ENCODE data around the gene CLEC7A.

The CLEC7A gene

DNA sequence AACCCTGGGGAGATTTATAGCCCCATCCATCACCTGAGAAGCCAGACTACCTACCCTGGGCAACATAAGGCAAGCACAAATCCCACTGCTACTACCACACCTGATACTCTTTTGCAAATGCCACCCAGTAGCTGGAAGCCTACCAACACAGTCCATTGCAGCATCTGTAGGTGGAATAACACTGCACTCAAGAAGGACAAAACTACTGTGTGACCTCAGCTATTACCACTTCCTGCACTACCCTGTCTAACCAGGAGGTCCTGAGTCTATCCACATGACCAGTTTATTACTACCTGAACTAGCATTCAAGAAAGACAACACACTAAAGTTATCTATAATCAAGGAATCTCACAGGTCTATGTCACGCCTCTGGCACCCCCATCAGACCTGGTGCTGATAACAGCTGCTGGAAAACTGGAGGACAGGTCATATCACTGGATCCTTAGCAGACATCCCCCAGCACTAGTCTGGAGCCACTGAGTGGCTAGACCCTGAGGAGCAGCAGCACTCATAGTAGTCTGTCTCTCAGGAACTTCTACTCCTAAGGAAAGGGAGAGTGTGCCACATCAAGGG lies 28.3 kb downstream of the CLEC7A start:
- TF ChIP-seq TAF1 (IDR thresholded peaks at IDR 0.05; ENCODE audit: low read depth, low read length) (no peak), POU2F2 (IDR thresholded peaks at IDR 0.05; ENCODE audit: low read depth, low read length) (no peak), PAX5 (IDR thresholded peaks at IDR 0.05; ENCODE audit: insufficient read depth, low read length, severe bottlenecking) (no peak), SPI1 (IDR thresholded peaks at IDR 0.05; ENCODE audit: low read depth, low read length) (no peak), POLR2A (IDR thresholded peaks at IDR 0.05; ENCODE audit: low read depth, low read length) (no peak), POLR2AphosphoS5 (IDR thresholded peaks at IDR 0.05; ENCODE audit: low read depth, low read length) (no peak)
- FAIRE-seq (no peak), DNase-seq (ENCODE audit: insufficient read length, low spot score) (no peak)

DNA sequence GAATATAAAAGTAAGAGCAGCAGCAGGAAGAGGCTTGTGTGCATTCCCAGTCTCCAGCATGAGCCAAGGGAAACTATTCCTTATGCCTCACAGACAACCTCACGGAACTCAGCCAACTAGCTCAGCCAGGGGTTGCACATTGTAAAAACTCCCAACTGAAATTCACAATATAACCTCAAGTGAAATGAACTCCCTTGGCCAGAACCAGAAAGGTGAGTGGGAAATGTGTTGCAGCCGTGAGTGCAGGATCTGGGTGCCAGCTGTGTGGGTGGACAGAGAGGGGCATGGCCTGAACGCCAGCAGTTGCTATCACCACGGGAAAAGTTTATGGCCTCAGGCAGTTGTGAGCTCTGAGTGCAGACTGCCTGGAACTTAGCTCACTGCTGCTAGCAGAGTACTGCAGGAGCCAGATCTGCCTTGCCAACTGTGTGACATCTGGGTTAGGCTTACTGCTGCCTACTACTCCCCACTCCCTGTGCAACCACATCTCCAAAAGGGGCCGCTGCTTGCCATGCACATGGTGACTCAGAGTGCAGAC lies 28.9 kb downstream of the CLEC7A start:
- TF ChIP-seq POLR2AphosphoS5 (IDR thresholded peaks at IDR 0.05; ENCODE audit: low read depth, low read length) = no peak
- no peak for TF ChIP-seq SPI1 (IDR thresholded peaks at IDR 0.05; ENCODE audit: low read depth, low read length)
- TF ChIP-seq PAX5 (IDR thresholded peaks at IDR 0.05; ENCODE audit: insufficient read depth, low read length, severe bottlenecking) = no peak
- TF ChIP-seq TAF1 (IDR thresholded peaks at IDR 0.05; ENCODE audit: low read depth, low read length) = no peak
- TF ChIP-seq POLR2A (IDR thresholded peaks at IDR 0.05; ENCODE audit: low read depth, low read length) = no peak
- TF ChIP-seq POU2F2 (IDR thresholded peaks at IDR 0.05; ENCODE audit: low read depth, low read length) = no peak
- no peak for FAIRE-seq
- DNase-seq (ENCODE audit: insufficient read length, low spot score) = no peak

DNA sequence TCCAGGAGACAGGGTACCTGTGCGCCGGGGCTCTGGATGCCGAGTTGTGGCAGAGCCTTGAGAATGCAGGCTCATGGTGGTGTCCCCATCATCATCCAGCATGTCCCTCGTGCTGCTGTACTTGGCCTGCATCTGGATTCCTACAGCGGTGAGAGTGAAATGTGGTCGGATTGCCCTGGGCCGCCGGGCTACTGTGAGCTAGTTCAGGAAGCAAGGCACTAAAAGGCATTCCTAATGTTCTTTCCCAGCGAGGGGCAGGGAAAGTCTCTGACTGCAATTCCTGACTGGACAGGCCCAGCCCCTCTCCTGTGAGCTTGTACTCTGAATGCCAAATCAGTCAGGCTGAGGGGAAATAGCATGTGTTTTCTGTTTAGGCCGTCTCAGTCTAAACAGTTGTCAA lies 31.2 kb downstream of the CLEC7A start, which contains the start of gene CLEC1A:
Gene CLEC1A, minus strand, starts transcription at position 195 of the 400 bp plus-strand sequence. Its CDS starts 63 bp downstream, at position 132.
- FAIRE-seq (no peak), DNase-seq (ENCODE audit: insufficient read length, low spot score) (no peak)
- TF ChIP-seq POLR2AphosphoS5 (IDR thresholded peaks at IDR 0.05; ENCODE audit: low read depth, low read length) = no peak
- no peak for TF ChIP-seq POLR2A (IDR thresholded peaks at IDR 0.05; ENCODE audit: low read depth, low read length)
- no peak for TF ChIP-seq SPI1 (IDR thresholded peaks at IDR 0.05; ENCODE audit: low read depth, low read length)
- TF ChIP-seq PAX5 (IDR thresholded peaks at IDR 0.05; ENCODE audit: insufficient read depth, low read length, severe bottlenecking) = no peak
- no peak for TF ChIP-seq TAF1 (IDR thresholded peaks at IDR 0.05; ENCODE audit: low read depth, low read length)

DNA sequence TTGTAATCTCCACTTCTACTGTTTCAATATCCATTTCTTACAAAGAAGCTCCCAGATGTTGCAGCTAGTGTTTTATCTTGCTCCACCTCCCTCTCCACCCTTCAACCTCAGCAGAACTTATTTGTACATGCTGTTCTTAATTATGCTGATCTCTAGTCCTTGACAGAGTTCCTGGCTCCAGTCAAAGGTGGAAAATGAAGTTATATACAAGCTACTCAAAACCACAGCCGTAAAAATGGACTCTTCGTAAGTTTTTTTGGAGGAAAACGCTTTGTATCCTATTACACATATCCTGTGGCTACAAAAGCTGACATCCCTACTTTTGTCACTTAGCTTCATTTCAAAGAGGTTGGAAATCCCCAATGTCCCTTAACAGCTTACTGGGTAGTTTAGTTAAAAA lies 32.5 kb downstream of the CLEC7A start:
- FAIRE-seq (no peak), DNase-seq (ENCODE audit: insufficient read length, low spot score) (no peak)
- no peak for TF ChIP-seq POU2F2 (IDR thresholded peaks at IDR 0.05; ENCODE audit: low read depth, low read length)
- TF ChIP-seq POLR2A (IDR thresholded peaks at IDR 0.05; ENCODE audit: low read depth, low read length) = no peak
- no peak for TF ChIP-seq POLR2AphosphoS5 (IDR thresholded peaks at IDR 0.05; ENCODE audit: low read depth, low read length)
- no peak for TF ChIP-seq PAX5 (IDR thresholded peaks at IDR 0.05; ENCODE audit: insufficient read depth, low read length, severe bottlenecking)
- no peak for TF ChIP-seq SPI1 (IDR thresholded peaks at IDR 0.05; ENCODE audit: low read depth, low read length)
- no peak for TF ChIP-seq TAF1 (IDR thresholded peaks at IDR 0.05; ENCODE audit: low read depth, low read length)

DNA sequence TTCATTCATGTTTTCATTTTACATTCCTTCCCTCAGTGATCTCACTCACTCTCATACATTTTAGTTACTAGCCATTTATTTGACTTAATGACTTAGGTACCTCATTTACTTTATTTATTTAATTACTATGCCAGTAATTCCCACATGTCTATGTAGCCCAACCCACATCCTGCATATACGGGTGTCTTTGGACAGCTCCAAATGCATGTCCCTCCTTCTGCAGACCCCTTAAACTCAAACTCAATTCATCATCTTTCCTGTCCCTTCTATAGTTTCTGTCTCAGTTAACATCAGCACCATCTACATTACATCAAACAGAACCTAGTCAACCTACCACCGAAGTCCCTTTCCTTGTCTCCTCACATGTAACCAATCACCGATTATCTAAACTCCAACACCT lies 34.0 kb downstream of the CLEC7A start:
- no peak for FAIRE-seq
- no peak for DNase-seq (ENCODE audit: insufficient read length, low spot score)

DNA sequence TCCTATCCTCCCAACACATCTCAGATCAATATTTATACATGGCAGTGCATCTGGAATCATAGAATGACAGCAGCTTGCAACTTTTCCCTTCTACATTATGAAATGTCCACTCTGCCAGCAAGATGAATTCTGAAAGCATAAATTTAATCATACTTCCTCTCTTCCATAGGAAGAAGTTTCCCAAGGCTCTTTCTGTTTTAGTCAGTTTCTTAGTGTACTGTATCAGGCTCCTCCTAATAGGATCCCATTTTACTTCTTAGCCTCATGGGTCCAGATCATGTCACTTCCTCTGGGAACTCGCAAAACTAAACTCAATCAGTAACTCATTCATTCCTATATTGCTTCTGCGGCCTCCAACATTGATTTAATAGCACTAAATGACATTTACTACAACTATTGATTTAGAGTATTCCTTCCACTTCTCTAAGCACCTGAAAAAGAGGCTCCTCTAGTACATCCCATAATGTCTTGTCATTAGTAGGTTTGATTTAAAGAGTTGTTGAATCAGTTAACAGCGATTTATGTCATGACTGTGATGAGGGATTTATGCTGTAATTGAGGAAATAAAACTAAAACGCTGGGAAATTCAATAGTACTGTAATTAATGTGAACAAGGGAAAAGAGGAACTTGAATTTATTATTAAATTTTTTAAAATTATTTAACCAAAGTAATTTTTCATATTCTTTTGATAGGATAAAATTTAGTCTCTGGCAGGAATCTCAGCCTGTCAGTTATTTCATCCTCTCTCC lies 35.2 kb downstream of the CLEC7A start:
- no peak for FAIRE-seq
- no peak for DNase-seq (ENCODE audit: insufficient read length, low spot score)

More for the DNA sequence above, 34.0 kb downstream of the CLEC7A start:
- TF ChIP-seq POLR2AphosphoS5 (IDR thresholded peaks at IDR 0.05; ENCODE audit: low read depth, low read length) (no peak), PAX5 (IDR thresholded peaks at IDR 0.05; ENCODE audit: insufficient read depth, low read length, severe bottlenecking) (no peak), POU2F2 (IDR thresholded peaks at IDR 0.05; ENCODE audit: low read depth, low read length) (no peak), SPI1 (IDR thresholded peaks at IDR 0.05; ENCODE audit: low read depth, low read length) (no peak), TAF1 (IDR thresholded peaks at IDR 0.05; ENCODE audit: low read depth, low read length) (no peak), POLR2A (IDR thresholded peaks at IDR 0.05; ENCODE audit: low read depth, low read length) (no peak)

DNA sequence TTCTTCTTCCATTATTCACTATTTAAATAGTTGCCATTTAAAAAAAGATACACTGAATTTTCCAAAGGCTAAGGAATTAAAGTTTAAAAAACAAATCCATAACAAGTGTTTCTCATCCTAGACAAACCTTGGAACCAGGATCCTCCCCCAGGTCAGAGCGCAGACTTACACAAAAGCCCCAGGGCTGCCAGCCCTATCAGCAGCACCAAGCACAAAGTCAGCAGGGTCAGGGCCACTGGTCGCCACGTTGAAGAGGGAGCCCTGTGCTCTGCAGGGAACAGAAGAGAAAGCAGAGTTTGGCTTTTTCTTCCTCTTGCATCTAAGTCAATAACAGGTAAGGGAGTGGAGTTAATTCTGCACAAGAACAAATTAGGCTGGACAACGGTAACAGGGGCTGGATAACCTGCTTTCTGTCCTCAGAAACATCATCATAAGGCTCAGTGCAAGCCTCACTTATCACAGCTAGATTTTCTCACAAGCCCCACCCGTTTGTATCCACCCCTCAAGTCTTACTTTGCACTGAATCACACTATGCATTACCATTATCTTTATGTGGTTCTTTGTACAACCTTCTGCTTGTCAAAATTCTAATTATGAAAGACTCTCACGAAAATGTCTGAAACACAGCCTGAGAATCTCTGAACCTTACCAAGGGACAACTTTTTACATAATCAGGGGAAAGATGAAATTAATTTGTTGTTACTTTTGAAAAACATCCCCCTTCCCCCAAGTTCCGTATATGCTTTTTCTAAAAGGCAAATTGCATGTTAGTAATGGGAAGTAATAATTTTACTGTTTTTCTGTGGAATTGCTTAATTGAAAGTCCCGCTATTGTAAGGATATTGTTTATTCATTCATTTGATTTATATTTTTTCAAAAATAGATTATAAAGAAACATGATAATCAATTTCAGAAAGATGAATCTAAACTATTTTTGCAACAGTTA lies 40.8 kb downstream of the CLEC7A start:
- FAIRE-seq = no peak
- no peak for DNase-seq (ENCODE audit: insufficient read length, low spot score)
- TF ChIP-seq POU2F2 (IDR thresholded peaks at IDR 0.05; ENCODE audit: low read depth, low read length) (no peak), PAX5 (IDR thresholded peaks at IDR 0.05; ENCODE audit: insufficient read depth, low read length, severe bottlenecking) (no peak), POLR2AphosphoS5 (IDR thresholded peaks at IDR 0.05; ENCODE audit: low read depth, low read length) (no peak), TAF1 (IDR thresholded peaks at IDR 0.05; ENCODE audit: low read depth, low read length) (no peak), POLR2A (IDR thresholded peaks at IDR 0.05; ENCODE audit: low read depth, low read length) (no peak), SPI1 (IDR thresholded peaks at IDR 0.05; ENCODE audit: low read depth, low read length) (no peak)

More for the DNA sequence above, 35.2 kb downstream of the CLEC7A start:
- no peak for TF ChIP-seq POLR2AphosphoS5 (IDR thresholded peaks at IDR 0.05; ENCODE audit: low read depth, low read length)
- no peak for TF ChIP-seq PAX5 (IDR thresholded peaks at IDR 0.05; ENCODE audit: insufficient read depth, low read length, severe bottlenecking)
- no peak for TF ChIP-seq POU2F2 (IDR thresholded peaks at IDR 0.05; ENCODE audit: low read depth, low read length)
- no peak for TF ChIP-seq POLR2A (IDR thresholded peaks at IDR 0.05; ENCODE audit: low read depth, low read length)
- no peak for TF ChIP-seq TAF1 (IDR thresholded peaks at IDR 0.05; ENCODE audit: low read depth, low read length)
- no peak for TF ChIP-seq SPI1 (IDR thresholded peaks at IDR 0.05; ENCODE audit: low read depth, low read length)

DNA sequence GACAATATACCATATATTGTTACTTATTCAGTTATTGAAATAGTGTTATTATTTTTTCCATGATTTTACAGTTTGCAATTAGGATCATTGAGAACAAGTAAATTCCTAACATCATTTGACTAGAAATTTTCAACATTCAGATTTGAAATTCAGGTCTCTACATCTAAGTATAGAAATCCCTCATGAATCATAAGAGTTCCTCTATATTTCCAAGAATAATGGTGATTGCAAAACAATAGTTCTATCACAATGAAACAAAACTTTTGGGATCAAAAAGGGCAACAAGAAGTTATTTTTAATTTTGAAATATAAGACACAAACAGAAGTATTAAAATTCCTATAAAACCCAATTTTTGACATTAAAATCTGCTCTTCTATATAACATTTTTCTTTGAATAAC lies 42.0 kb downstream of the CLEC7A start:
- TF ChIP-seq TAF1 (IDR thresholded peaks at IDR 0.05; ENCODE audit: low read depth, low read length) (no peak), POU2F2 (IDR thresholded peaks at IDR 0.05; ENCODE audit: low read depth, low read length) (no peak), PAX5 (IDR thresholded peaks at IDR 0.05; ENCODE audit: insufficient read depth, low read length, severe bottlenecking) (no peak), POLR2AphosphoS5 (IDR thresholded peaks at IDR 0.05; ENCODE audit: low read depth, low read length) (no peak), SPI1 (IDR thresholded peaks at IDR 0.05; ENCODE audit: low read depth, low read length) (no peak), POLR2A (IDR thresholded peaks at IDR 0.05; ENCODE audit: low read depth, low read length) (no peak)
- DNase-seq (ENCODE audit: insufficient read length, low spot score) (no peak), FAIRE-seq (no peak)

All from GM12891 (cell line).